ENCODE results near the gene PALLD. TPM values are rescaled to one million over a fixed set of nuclear protein-coding genes. Genes with fewer than 3 reads are reported as not detected.
A peak's percentile ranks its signal among the peaks of the same experiment; 100 is the strongest.

The PALLD gene
- total RNA-seq, 4 donors from 2014 or later = 93.3 to 214 (median 174) TPM

GRCh38 chr4:168881781-168882420 is 385.0 kb downstream of the PALLD start:
- Histone ChIP-seq H3K27ac (peak overlapping the region in 1 of 4 donors; percentile 30), H3K4me3 (no peak overlapping the region), H3K27me3 (no peaks in the 10 kb centered on the region), H3K36me3 (peaks cover 0 to 16% (median 0%) of the 10 kb centered on the region in 3 donors), H3K4me1 (peaks cover 0 to 62% (median 13%) of the 10 kb centered on the region in 4 donors), H3K9me3 (no peaks in the 10 kb centered on the region)
- DNase-seq (ENCODE audit: low spot score in 2 of 2) = no peak
- TF ChIP-seq POLR2A (IDR thresholded peaks at IDR 0.05) = no peak
- TF ChIP-seq CTCF (IDR thresholded peaks at IDR 0.05) = no peak
- TF ChIP-seq EP300 (IDR thresholded peaks at IDR 0.05) = no peak
- WGBS, 2 donors = 92 to 93% methylated on average over 7 of the region's 7 CpGs

- TF ChIP-seq EP300 (IDR thresholded peaks at IDR 0.05) (no peak), POLR2A (IDR thresholded peaks at IDR 0.05) (no peak), CTCF (IDR thresholded peaks at IDR 0.05) (no peak)
- DNase-seq (ENCODE audit: low spot score in 2 of 2) = no peak
- Histone ChIP-seq H3K36me3 (peaks cover 0 to 16% (median 0%) of the 10 kb centered on the region in 3 donors), H3K9me3 (no peaks in the 10 kb centered on the region), H3K27ac (peak overlapping the region in 1 of 4 donors; percentile 19), H3K27me3 (no peaks in the 10 kb centered on the region), H3K4me3 (no peak overlapping the region), H3K4me1 (peaks cover 0 to 63% (median 13%) of the 10 kb centered on the region in 4 donors)
- 88 to 89% methylated on average over 9 of the region's 9 CpGs for WGBS, 2 donors
Measured at GRCh38 chr4:168882650-168883233, 385.9 kb downstream of the PALLD start.

- Histone ChIP-seq H3K27me3 (no peaks in the 10 kb centered on the region), H3K9me3 (no peaks in the 10 kb centered on the region), H3K4me3 (no peak overlapping the region), H3K4me1 (peaks cover 0 to 57% (median 9%) of the 10 kb centered on the region in 4 donors), H3K36me3 (peaks cover 0 to 10% (median 0%) of the 10 kb centered on the region in 3 donors), H3K27ac (no peak overlapping the region)
- no peak for TF ChIP-seq EP300 (IDR thresholded peaks at IDR 0.05)
- no peak for TF ChIP-seq POLR2A (IDR thresholded peaks at IDR 0.05)
- no peak for TF ChIP-seq CTCF (IDR thresholded peaks at IDR 0.05)
- DNase-seq (ENCODE audit: low spot score in 2 of 2) = no peak
Measured at GRCh38 chr4:168883513-168883912, 386.7 kb downstream of the PALLD start.

- no peak overlapping the region for H3K4me3 ChIP-seq
- no peak for TF ChIP-seq EP300 (IDR thresholded peaks at IDR 0.05)
- TF ChIP-seq CTCF (IDR thresholded peaks at IDR 0.05) = no peak
- no peak for TF ChIP-seq POLR2A (IDR thresholded peaks at IDR 0.05)
- H3K27me3 ChIP-seq = no peaks in the 10 kb centered on the region
- 83 to 89% methylated on average over 8 of the region's 8 CpGs for WGBS, 2 donors
- DNase-seq (ENCODE audit: low spot score in 2 of 2) = no peak
- H3K4me1 ChIP-seq = peaks cover 0 to 48% (median 8%) of the 10 kb centered on the region in 4 donors
- H3K27ac ChIP-seq = peak overlapping the region in 1 of 4 donors; percentile 10
- H3K36me3 ChIP-seq = peaks cover 0 to 14% (median 0%) of the 10 kb centered on the region in 3 donors
- H3K9me3 ChIP-seq = no peaks in the 10 kb centered on the region
Measured at GRCh38 chr4:168884251-168885124, 387.6 kb downstream of the PALLD start.
